Lung (tissue), 12 donors: ENCODE measurements around the gene PIGU. TPM values are rescaled to one million over a fixed set of nuclear protein-coding genes. Genes with fewer than 3 reads are reported as not detected.

ENCODE experiments used
- ATAC-seq: fragments of 200-7000 bp; cut with Tn5 transposase; one replicate; pipeline ENCODE4 v1.9.1; 2020; ENCODE audit warnings: moderate number of reproducible peaks; ENCODE audit not compliant: insufficient read depth, low FRiP score
- DNase-seq, 3 donors: peaks; one replicate each; pipeline ENCODE4 v3.0.0-alpha.2; 2013 to 2017
- H3K27ac ChIP-seq, 2 donors: one replicate each; pipeline ENCODE4 v1.5.1; 2013; ENCODE audit warnings: mild to moderate bottlenecking in 2 of 2, moderate library complexity in 2 of 2, control low read depth in 1 of 2, inconsistent platforms in 1 of 2, low read depth in 1 of 2, low read length in 1 of 2
- H3K27me3 ChIP-seq, 3 donors: one replicate each; pipeline ENCODE4 v1.5.1; 2013; ENCODE audit warnings: low read length in 2 of 3; ENCODE audit not compliant: control insufficient read depth in 3 of 3, insufficient read depth in 3 of 3
- H3K36me3 ChIP-seq, 4 donors: one replicate each; pipeline ENCODE4 v1.5.1; 2013; ENCODE audit warnings: low read length in 4 of 4, mild to moderate bottlenecking in 1 of 4, moderate library complexity in 1 of 4; ENCODE audit not compliant: control insufficient read depth in 4 of 4, insufficient read depth in 4 of 4
- H3K4me1 ChIP-seq, 5 donors: one replicate each; pipeline ENCODE4 v1.5.1; 2013; ENCODE audit warnings: low read length in 5 of 5, mild to moderate bottlenecking in 2 of 5, moderate library complexity in 1 of 5; ENCODE audit not compliant: control insufficient read depth in 5 of 5, insufficient read depth in 5 of 5
- H3K4me3 ChIP-seq: one replicate; pipeline ENCODE4 v1.5.1; 2013; ENCODE audit warnings: mild to moderate bottlenecking, control low read depth, moderate library complexity
- H3K9ac ChIP-seq, 2 donors: one replicate each; pipeline ENCODE4 v1.5.1; 2013; ENCODE audit warnings: low read length in 2 of 2, control low read depth in 1 of 2; ENCODE audit not compliant: insufficient read depth in 1 of 2
- H3K9me3 ChIP-seq, 4 donors: one replicate each; pipeline ENCODE4 v1.5.1; 2013; ENCODE audit warnings: low read length in 3 of 4, mild to moderate bottlenecking in 1 of 4, moderate library complexity in 1 of 4; ENCODE audit not compliant: control insufficient read depth in 4 of 4, insufficient read depth in 3 of 4
- CTCF ChIP-seq: IDR thresholded peaks from 2 replicates; pipeline ENCODE4 v1.5.1; 2012; ENCODE audit warnings: mild to moderate bottlenecking; ENCODE audit errors: control extremely low read depth, extremely low read depth
- WGBS, 2 donors: extraction: QIAGEN DNeasy Blood & Tissue Kit; methylation state at CpG; one replicate each; pipeline ENCODE4 v1.1.7; 2013; 5-methylcytosine and 5-hydroxymethylcytosine counted together
- polyA plus RNA-seq, 2 donors: library from polyadenylated mRNA; stranded (reverse); fragments of 200-250 nt; gene quantifications; one replicate each; pipeline ENCODE4 v1.2.1, GENCODE V29; 2013
- total RNA-seq, 2 donors: library from RNA; depleted of rRNA in 1 of 2; stranded (reverse); fragments of >200 nt in 1 of 2; gene quantifications; one replicate each; pipeline ENCODE4 v1.2.1, GENCODE V29; 2014 to 2021
- donor health status: control.
- donor health status: control.
- donor health status: Bipolar disorder and iron deficiency.
- donor health status: healthy.
- donor health status: DM: yes; HTN: yes; CAD: no.

The PIGU gene
- total and polyA plus RNA-seq, 4 donors, result 15.7 to 21.2 (median 20.1) TPM

DNA sequence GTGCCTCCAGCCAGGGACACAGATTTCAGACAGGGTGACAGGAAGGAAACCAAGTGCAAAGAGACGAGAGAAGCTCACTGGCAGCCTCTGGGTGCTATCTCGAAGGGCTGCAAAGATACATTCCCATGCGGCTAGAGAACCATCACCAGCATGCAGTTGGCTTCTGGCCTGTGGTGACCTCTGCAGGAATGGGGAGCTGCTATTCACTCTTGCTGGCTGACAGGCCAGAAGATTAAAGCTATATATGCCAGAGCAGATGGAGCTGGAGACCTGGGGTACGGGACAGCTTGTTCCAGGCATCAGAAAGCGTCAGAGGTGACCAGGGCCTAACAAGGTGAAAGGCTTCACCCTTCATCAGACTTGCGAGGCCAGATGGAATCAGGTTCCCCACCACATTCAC is 98.4 kb downstream of the PIGU start:
- Histone ChIP-seq H3K9me3 (no peaks in the 10 kb centered on the region), H3K27me3 (no peaks in the 10 kb centered on the region), H3K36me3 (peaks cover 0 to 21% (median 12%) of the 10 kb centered on the region in 4 donors), H3K27ac (peak overlapping the region; percentile 6 to 35), H3K4me3 (no peak overlapping the region), H3K9ac (no peak overlapping the region), H3K4me1 (peaks cover 0 to 28% (median 10%) of the 10 kb centered on the region in 5 donors)
- ATAC-seq, result no peak
- 70 to 78% methylated on average over 6 of the region's 6 CpGs for WGBS, 2 donors
- no peak for TF ChIP-seq CTCF
- DNase-seq, result peak in 1 of 3 donors; percentile 36

DNA sequence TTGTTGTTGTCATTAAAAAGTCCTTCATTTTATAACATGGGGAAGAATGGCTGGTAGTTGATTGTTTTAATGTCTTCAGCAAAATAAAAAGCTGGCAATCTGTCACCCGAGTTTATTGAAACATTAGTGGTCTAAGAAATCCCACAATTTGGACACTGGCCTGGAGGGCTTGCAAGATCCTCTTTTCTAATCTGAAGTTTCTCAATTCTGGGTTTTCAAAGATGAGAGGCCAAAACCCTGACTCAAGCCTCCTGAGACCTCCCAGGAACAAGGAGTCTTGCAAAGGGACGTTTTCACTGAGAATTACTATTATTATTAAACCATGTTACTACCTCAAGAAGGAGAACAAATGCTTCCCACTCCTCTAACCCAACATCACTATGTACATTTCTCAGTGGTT is 98.9 kb downstream of the PIGU start:
- H3K4me3 ChIP-seq, result no peak overlapping the region
- 19 to 56% methylated on average over 2 of the region's 2 CpGs for WGBS, 2 donors
- H3K27me3 ChIP-seq, result no peaks in the 10 kb centered on the region
- no peaks in the 10 kb centered on the region for H3K9me3 ChIP-seq
- peak overlapping the region in 1 of 2 donors; percentile 35 for H3K27ac ChIP-seq
- no peak for TF ChIP-seq CTCF
- DNase-seq (peak in 2 of 3 donors; percentile 29 to 65), ATAC-seq (no peak)
- H3K4me1 ChIP-seq, result peaks cover 0 to 28% (median 10%) of the 10 kb centered on the region in 5 donors
- H3K9ac ChIP-seq, result no peak overlapping the region
- H3K36me3 ChIP-seq, result peaks cover 0 to 21% (median 11%) of the 10 kb centered on the region in 4 donors

DNA sequence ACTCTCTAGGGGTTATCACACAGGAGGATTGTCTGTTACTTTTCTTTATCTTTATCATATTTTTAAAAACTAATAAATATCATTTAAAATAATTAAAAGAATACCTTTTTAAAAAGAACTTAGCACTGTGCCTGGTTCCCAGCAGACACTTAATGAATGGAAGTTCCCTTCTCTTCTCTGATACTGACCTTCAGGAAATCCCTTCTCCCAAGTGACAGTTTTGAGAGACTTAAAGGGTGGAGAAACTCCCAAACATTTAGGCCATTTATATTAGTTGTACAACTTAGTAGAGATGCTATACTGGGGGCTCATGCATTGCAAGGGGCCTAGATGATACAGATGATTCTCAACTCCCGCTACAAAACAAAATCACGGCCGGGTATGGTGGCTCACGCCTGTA is 99.8 kb downstream of the PIGU start:
- H3K27ac ChIP-seq, result no peak overlapping the region
- no peak overlapping the region for H3K9ac ChIP-seq
- no peak for ATAC-seq
- peaks cover 0 to 21% (median 11%) of the 10 kb centered on the region in 4 donors for H3K36me3 ChIP-seq
- WGBS, 2 donors, result 96 to 100% methylated on average over 4 of the region's 4 CpGs
- DNase-seq, result no peak
- no peaks in the 10 kb centered on the region for H3K27me3 ChIP-seq
- TF ChIP-seq CTCF, result no peak
- no peaks in the 10 kb centered on the region for H3K9me3 ChIP-seq
- H3K4me1 ChIP-seq, result peaks cover 0 to 27% (median 10%) of the 10 kb centered on the region in 5 donors
- no peak overlapping the region for H3K4me3 ChIP-seq

DNA sequence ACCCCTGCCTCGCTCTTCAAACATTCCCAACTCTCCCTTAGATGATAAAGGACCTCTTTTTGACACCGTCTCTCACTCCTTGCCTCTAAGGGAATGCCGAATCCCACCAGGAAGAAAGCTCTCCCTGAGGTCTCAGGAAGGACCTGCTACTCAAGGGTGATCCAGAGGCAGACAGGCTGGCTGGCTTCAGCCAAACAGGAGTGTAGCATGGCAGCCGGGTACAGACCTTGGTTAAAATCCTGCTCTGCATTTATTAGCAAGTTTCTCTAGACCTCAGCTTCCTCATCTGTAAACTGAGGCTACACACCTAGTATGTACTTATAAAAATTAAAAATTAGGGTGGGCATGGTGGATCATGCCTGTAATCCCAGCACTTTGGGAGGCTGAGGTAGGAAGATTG is 101.1 kb downstream of the PIGU start:
- no peak for TF ChIP-seq CTCF
- peaks cover 0 to 18% (median 5%) of the 10 kb centered on the region in 5 donors for H3K4me1 ChIP-seq
- peaks cover 0 to 16% (median 8%) of the 10 kb centered on the region in 4 donors for H3K36me3 ChIP-seq
- no peak overlapping the region for H3K4me3 ChIP-seq
- 98 to 99% methylated on average over 4 of the region's 4 CpGs for WGBS, 2 donors
- no peak overlapping the region for H3K9ac ChIP-seq
- ATAC-seq (no peak), DNase-seq (no peak)
- no peaks in the 10 kb centered on the region for H3K27me3 ChIP-seq
- no peak overlapping the region for H3K27ac ChIP-seq
- H3K9me3 ChIP-seq, result no peaks in the 10 kb centered on the region
